Trophoblast cell (in vitro differentiated cells and primary cell): ENCODE data around the gene ADRB1.

Experiments
- DNase-seq, 2 donors: peaks; one replicate each; pipeline ENCODE4 v3.0.0-alpha.2; 2016
- H2AFZ ChIP-seq: 2 replicates; pipeline ENCODE4 v1.6.1; 2013; ENCODE audit warnings: low read length, moderate library complexity, mild to moderate bottlenecking; ENCODE audit not compliant: insufficient read depth, poor library complexity
- H2AK5ac ChIP-seq: 2 replicates; pipeline ENCODE4 v1.6.1; 2013; ENCODE audit warnings: mild to moderate bottlenecking, low read length
- H2BK120ac ChIP-seq: 2 replicates; pipeline ENCODE4 v1.6.1; 2013; ENCODE audit warnings: low read length, mild to moderate bottlenecking, moderate library complexity; ENCODE audit not compliant: insufficient read depth, poor library complexity
- H2BK12ac ChIP-seq: 2 replicates; pipeline ENCODE4 v1.6.1; 2013; ENCODE audit warnings: mild to moderate bottlenecking, low read length, moderate library complexity
- H2BK5ac ChIP-seq: 2 replicates; pipeline ENCODE4 v1.6.1; 2013; ENCODE audit warnings: low read length, low read depth, moderate library complexity, mild to moderate bottlenecking; ENCODE audit not compliant: poor library complexity
- H3K14ac ChIP-seq: 2 replicates; pipeline ENCODE4 v1.6.1; 2013; ENCODE audit warnings: mild to moderate bottlenecking, low read length
- H3K18ac ChIP-seq: 2 replicates; pipeline ENCODE4 v1.6.1; 2013; ENCODE audit warnings: mild to moderate bottlenecking, low read length
- H3K23ac ChIP-seq: 2 replicates; pipeline ENCODE4 v1.6.1; 2013; ENCODE audit warnings: low read length
- H3K27ac ChIP-seq: 2 replicates; pipeline ENCODE4 v1.5.1; 2013; ENCODE audit warnings: low read depth, mild to moderate bottlenecking, inconsistent platforms, low read length, moderate library complexity
- H3K27me3 ChIP-seq: 2 replicates; pipeline ENCODE4 v1.6.1; 2013; ENCODE audit warnings: inconsistent platforms, mild to moderate bottlenecking, low read length, moderate library complexity; ENCODE audit not compliant: insufficient read depth
- H3K36me3 ChIP-seq, 2 experiments: 1 replicate in 1 of 2; 2 replicates in 1 of 2; pipeline ENCODE4 v1.6.1; 2013; ENCODE audit warnings: low read length in 2 of 2, mild to moderate bottlenecking in 2 of 2, moderate library complexity in 1 of 2; ENCODE audit not compliant: insufficient read depth in 2 of 2, control insufficient read depth in 1 of 2
- H3K4ac ChIP-seq: 2 replicates; pipeline ENCODE4 v1.6.1; 2013; ENCODE audit warnings: low read depth, mild to moderate bottlenecking, low read length, moderate library complexity
- H3K4me1 ChIP-seq, 2 experiments: 1 replicate in 1 of 2; 2 replicates in 1 of 2; pipeline ENCODE4 v1.6.1; 2013; ENCODE audit warnings: low read length in 2 of 2, mild to moderate bottlenecking in 2 of 2, moderate library complexity in 1 of 2; ENCODE audit not compliant: insufficient read depth in 2 of 2, control insufficient read depth in 1 of 2
- H3K4me2 ChIP-seq: 2 replicates; pipeline ENCODE4 v1.6.1; 2013; ENCODE audit warnings: inconsistent platforms, mild to moderate bottlenecking, low read length, moderate library complexity
- H3K4me3 ChIP-seq: 2 replicates; pipeline ENCODE4 v1.5.1; 2013; ENCODE audit warnings: mild to moderate bottlenecking, low read depth, low read length, inconsistent platforms
- H3K79me1 ChIP-seq: one replicate; pipeline ENCODE4 v1.6.1; 2013; ENCODE audit warnings: low read length
- H3K79me2 ChIP-seq: 2 replicates; pipeline ENCODE4 v1.6.1; 2013; ENCODE audit warnings: low read length, mild to moderate bottlenecking; ENCODE audit not compliant: control insufficient read depth, insufficient read depth, poor library complexity
- H3K9ac ChIP-seq: 2 replicates; pipeline ENCODE4 v1.6.1; 2013; ENCODE audit warnings: mild to moderate bottlenecking, low read length
- H3K9me3 ChIP-seq: 2 replicates; pipeline ENCODE4 v1.6.1; 2013; ENCODE audit warnings: low read depth, mild to moderate bottlenecking, control low read depth, inconsistent platforms, low read length; ENCODE audit not compliant: insufficient read depth
- H4K12ac ChIP-seq: 2 replicates; pipeline ENCODE4 v1.6.1; 2013; ENCODE audit warnings: low read depth, mild to moderate bottlenecking, low read length, moderate library complexity
- H4K8ac ChIP-seq: 2 replicates; pipeline ENCODE4 v1.6.1; 2013; ENCODE audit warnings: low read depth, mild to moderate bottlenecking, low read length, moderate library complexity
- H4K91ac ChIP-seq: one replicate; pipeline ENCODE4 v1.6.1; 2013; ENCODE audit warnings: low read depth, mild to moderate bottlenecking, low read length, moderate library complexity
- WGBS: extraction: QIAGEN DNeasy Blood & Tissue Kit; methylation state at CpG from one replicate; pipeline ENCODE4 v1.1.7; 2013; ENCODE audit warnings: missing lambda C conversion rate; ENCODE audit not compliant: insufficient read length, insufficient coverage; ENCODE audit errors: extremely low coverage; 5-methylcytosine and 5-hydroxymethylcytosine counted together

ADRB1 gene

GRCh38 chr10:114077347-114077746 lies 33.7 kb downstream of the ADRB1 start:
- Histone ChIP-seq H2AFZ (no peak overlapping the region), H3K4me1 (no peaks in the 10 kb centered on the region), H3K23ac (no peak overlapping the region), H2AK5ac (no peak overlapping the region), H2BK120ac (no peak overlapping the region), H3K79me2 (no peaks in the 10 kb centered on the region), H3K4ac (no peak overlapping the region), H3K14ac (no peak overlapping the region), H3K27me3 (no peaks in the 10 kb centered on the region), H4K91ac (no peak overlapping the region), H4K8ac (no peak overlapping the region), H3K27ac (no peak overlapping the region), H3K4me2 (no peak overlapping the region), H3K9me3 (peaks cover 1% of the 10 kb centered on the region), H3K18ac (no peak overlapping the region), H3K4me3 (no peak overlapping the region), H4K12ac (no peak overlapping the region), H3K9ac (no peak overlapping the region), H2BK12ac (no peak overlapping the region), H2BK5ac (no peak overlapping the region), H3K79me1 (no peaks in the 10 kb centered on the region), H3K36me3 (no peaks in the 10 kb centered on the region)
- WGBS, result no CpG with 5 or more reads among the region's 1 CpG
- DNase-seq, result no peak

- Histone ChIP-seq H3K14ac (no peak overlapping the region), H2BK5ac (no peak overlapping the region), H3K36me3 (no peaks in the 10 kb centered on the region), H3K23ac (no peak overlapping the region), H3K27ac (no peak overlapping the region), H3K4me1 (no peaks in the 10 kb centered on the region), H3K4me2 (no peak overlapping the region), H3K79me1 (no peaks in the 10 kb centered on the region), H4K12ac (no peak overlapping the region), H3K4me3 (no peak overlapping the region), H2AK5ac (no peak overlapping the region), H3K18ac (no peak overlapping the region), H3K4ac (no peak overlapping the region), H4K8ac (no peak overlapping the region), H3K9me3 (peaks cover 1% of the 10 kb centered on the region), H2BK12ac (no peak overlapping the region), H3K9ac (no peak overlapping the region), H3K79me2 (no peaks in the 10 kb centered on the region), H3K27me3 (no peaks in the 10 kb centered on the region), H2AFZ (no peak overlapping the region), H4K91ac (no peak overlapping the region), H2BK120ac (no peak overlapping the region)
- DNase-seq, result no peak
- no CpG with 5 or more reads among the region's 9 CpGs for WGBS
Observed at GRCh38 chr10:114077815-114078219, 34.2 kb downstream of the ADRB1 start.

- Histone ChIP-seq H3K79me2 (no peaks in the 10 kb centered on the region), H3K9ac (no peak overlapping the region), H3K14ac (no peak overlapping the region), H3K27ac (no peak overlapping the region), H4K12ac (no peak overlapping the region), H4K8ac (no peak overlapping the region), H2BK5ac (no peak overlapping the region), H3K4me2 (no peak overlapping the region), H4K91ac (no peak overlapping the region), H3K4me3 (no peak overlapping the region), H3K27me3 (no peaks in the 10 kb centered on the region), H3K4me1 (no peaks in the 10 kb centered on the region), H3K4ac (no peak overlapping the region), H2BK12ac (no peak overlapping the region), H3K18ac (no peak overlapping the region), H3K79me1 (no peaks in the 10 kb centered on the region), H3K23ac (no peak overlapping the region), H3K36me3 (no peaks in the 10 kb centered on the region), H3K9me3 (peaks cover 1% of the 10 kb centered on the region), H2AFZ (no peak overlapping the region), H2BK120ac (no peak overlapping the region), H2AK5ac (no peak overlapping the region)
- no peak for DNase-seq
- WGBS, result no CpG with 5 or more reads among the region's 6 CpGs
Observed at GRCh38 chr10:114078346-114078745, 34.7 kb downstream of the ADRB1 start.

- Histone ChIP-seq H3K18ac (no peak overlapping the region), H3K79me2 (no peaks in the 10 kb centered on the region), H3K23ac (no peak overlapping the region), H4K91ac (no peak overlapping the region), H3K27ac (no peak overlapping the region), H3K4me1 (no peaks in the 10 kb centered on the region), H3K4me2 (no peak overlapping the region), H3K27me3 (no peaks in the 10 kb centered on the region), H2BK12ac (no peak overlapping the region), H4K12ac (no peak overlapping the region), H2AFZ (no peak overlapping the region), H2BK120ac (no peak overlapping the region), H3K9me3 (peaks cover 3% of the 10 kb centered on the region), H2AK5ac (no peak overlapping the region), H3K9ac (no peak overlapping the region), H3K14ac (no peak overlapping the region), H4K8ac (no peak overlapping the region), H3K4ac (no peak overlapping the region), H3K36me3 (no peaks in the 10 kb centered on the region), H3K79me1 (no peaks in the 10 kb centered on the region), H3K4me3 (no peak overlapping the region), H2BK5ac (no peak overlapping the region)
- no peak for DNase-seq
- no CpG with 5 or more reads among the region's 5 CpGs for WGBS
Observed at GRCh38 chr10:114079421-114079820, 35.8 kb downstream of the ADRB1 start.
